IPS-18c (cell line): Measurements from ENCODE around the gene TPR.
"Not testable (repeated sequence)": the region's sequence is repeated elsewhere in the genome, so short reads cannot be mapped to it uniquely, and the experiment has no call there.

Experiments used
- H3K4me3 ChIP-seq: 2 replicates; pipeline ENCODE4 v1.7.0; 2013; ENCODE audit warnings: low read depth, mild to moderate bottlenecking, low read length, moderate library complexity; ENCODE audit not compliant: insufficient read depth
- H3K9me3 ChIP-seq: one replicate; pipeline ENCODE4 v1.6.1; 2013; ENCODE audit warnings: mild to moderate bottlenecking, low read length, moderate library complexity; ENCODE audit not compliant: control insufficient read depth, insufficient read depth

TPR gene

GRCh38 chr1:186347837-186348691 lies 27.0 kb downstream of the TPR start:
- H3K9me3 ChIP-seq, H3K4me3 ChIP-seq: not testable (repeated sequence)

- Histone ChIP-seq H3K4me3 (no peak overlapping the region), H3K9me3 (no peaks in the 10 kb centered on the region)
Measured at GRCh38 chr1:186340772-186341171, 34.3 kb downstream of the TPR start.

- no peak overlapping the region for H3K4me3 ChIP-seq
- H3K9me3 ChIP-seq, result no peaks in the 10 kb centered on the region
Measured at GRCh38 chr1:186337554-186337953, 37.5 kb downstream of the TPR start.

GRCh38 chr1:186330758-186331157 lies 44.3 kb downstream of the TPR start:
- no peaks in the 10 kb centered on the region for H3K9me3 ChIP-seq

GRCh38 chr1:186327331-186327730 lies 47.7 kb downstream of the TPR start:
- H3K9me3 ChIP-seq, result no peaks in the 10 kb centered on the region
- H3K4me3 ChIP-seq, result no peak overlapping the region

More at GRCh38 chr1:186330758-186331157, 44.3 kb downstream of the TPR start:
- no peak overlapping the region for H3K4me3 ChIP-seq

- no peak overlapping the region for H3K4me3 ChIP-seq
- no peaks in the 10 kb centered on the region for H3K9me3 ChIP-seq
Measured at GRCh38 chr1:186326009-186326408, 49.0 kb downstream of the TPR start.

- H3K9me3 ChIP-seq, result no peaks in the 10 kb centered on the region
- H3K4me3 ChIP-seq, result no peak overlapping the region
Measured at GRCh38 chr1:186325239-186325638, 49.8 kb downstream of the TPR start.

- H3K9me3 ChIP-seq, result no peaks in the 10 kb centered on the region
- H3K4me3 ChIP-seq, result no peak overlapping the region
Measured at GRCh38 chr1:186323865-186324264, 51.2 kb downstream of the TPR start.

GRCh38 chr1:186315570-186315969 lies 59.5 kb downstream of the TPR start:
- Histone ChIP-seq H3K9me3 (no peaks in the 10 kb centered on the region), H3K4me3 (no peak overlapping the region)

GRCh38 chr1:186311375-186312051 lies 63.5 kb downstream of the TPR start:
- Histone ChIP-seq H3K9me3 (no peaks in the 10 kb centered on the region), H3K4me3 (no peak overlapping the region)

GRCh38 chr1:186310307-186310706 lies 64.7 kb downstream of the TPR start:
- no peak overlapping the region for H3K4me3 ChIP-seq
- no peaks in the 10 kb centered on the region for H3K9me3 ChIP-seq

- Histone ChIP-seq H3K4me3 (no peak overlapping the region), H3K9me3 (no peaks in the 10 kb centered on the region)
Measured at GRCh38 chr1:186308264-186309060, 66.6 kb downstream of the TPR start.

GRCh38 chr1:186307445-186307844 lies 67.6 kb downstream of the TPR start:
- H3K9me3 ChIP-seq, result no peaks in the 10 kb centered on the region
- H3K4me3 ChIP-seq, result no peak overlapping the region

GRCh38 chr1:186306533-186306932 lies 68.5 kb downstream of the TPR start:
- Histone ChIP-seq H3K9me3 (no peaks in the 10 kb centered on the region), H3K4me3 (no peak overlapping the region)

GRCh38 chr1:186304982-186305949 lies 69.8 kb downstream of the TPR start:
- H3K9me3 ChIP-seq, result no peaks in the 10 kb centered on the region
- H3K4me3 ChIP-seq, result no peak overlapping the region

GRCh38 chr1:186303911-186304310 lies 71.1 kb downstream of the TPR start:
- H3K9me3 ChIP-seq, result no peaks in the 10 kb centered on the region
- H3K4me3 ChIP-seq, result no peak overlapping the region
